HG03280 (cell line): ENCODE measurements around the gene LDB3.

ENCODE experiments used
- ATAC-seq: cut with Tn5 transposase; IDR thresholded peaks from one replicate; pipeline ENCODE4 v1.9.1; 2021; ENCODE audit warnings: mild to moderate bottlenecking, moderate library complexity; ENCODE audit not compliant: unreplicated experiment

Gene LDB3

DNA sequence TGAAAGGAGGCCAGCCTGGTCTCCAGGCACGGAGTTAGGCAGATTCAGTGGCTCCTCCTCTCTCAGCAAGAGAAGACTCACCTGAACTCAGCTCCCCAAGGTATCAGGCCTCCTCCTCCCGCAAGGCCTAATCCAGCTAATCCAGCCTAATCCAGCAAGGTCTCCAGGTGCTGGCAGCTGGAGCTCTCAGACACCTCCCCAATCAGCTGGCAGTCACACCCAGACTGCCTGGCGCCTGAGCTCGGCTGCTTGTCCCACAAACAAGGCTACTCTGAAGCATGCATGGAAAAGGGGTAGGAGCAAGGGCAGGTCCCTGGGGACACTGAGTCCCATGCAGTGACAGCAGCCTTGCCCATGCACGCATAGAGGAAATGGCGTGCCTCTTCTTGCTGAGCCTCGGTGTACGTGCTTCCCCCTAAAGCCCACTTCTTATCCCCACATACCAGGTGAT, 17.3 kb upstream of the LDB3 start:
- ATAC-seq, result no peak

DNA sequence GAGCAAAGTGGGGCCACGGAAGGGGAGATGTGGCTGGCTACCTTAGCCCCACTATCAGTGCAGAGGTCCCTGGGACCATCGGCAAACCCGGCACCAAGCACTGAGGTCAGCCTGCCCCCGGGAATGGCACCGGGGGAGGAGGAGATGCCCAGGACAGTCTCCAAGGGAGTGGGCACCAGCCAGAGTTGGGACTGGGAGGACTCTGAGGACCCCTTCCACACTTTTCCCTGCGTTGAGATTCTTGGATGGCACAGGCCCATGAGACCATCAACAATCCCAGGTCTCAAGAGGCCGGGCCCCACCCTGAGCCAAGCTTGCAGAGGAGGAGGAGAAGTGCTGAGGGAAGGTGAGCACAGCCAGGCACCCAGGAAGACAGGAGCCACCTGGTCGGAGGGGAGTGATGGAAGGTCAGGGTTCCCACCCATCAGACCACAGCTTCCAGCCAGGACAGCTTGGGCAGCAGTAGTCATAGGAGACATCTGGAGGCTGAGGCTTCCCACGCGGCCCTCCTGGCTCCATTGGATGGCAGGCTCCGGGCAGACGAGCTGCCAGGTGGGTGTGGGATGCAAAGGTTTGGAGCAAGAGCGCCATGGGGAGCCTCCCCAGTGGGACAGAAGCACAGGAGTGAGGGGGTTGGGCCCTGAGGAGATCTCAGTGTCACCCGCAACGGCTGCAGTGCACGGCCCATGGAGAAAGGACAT, 16.5 kb upstream of the LDB3 start:
- no peak for ATAC-seq

DNA sequence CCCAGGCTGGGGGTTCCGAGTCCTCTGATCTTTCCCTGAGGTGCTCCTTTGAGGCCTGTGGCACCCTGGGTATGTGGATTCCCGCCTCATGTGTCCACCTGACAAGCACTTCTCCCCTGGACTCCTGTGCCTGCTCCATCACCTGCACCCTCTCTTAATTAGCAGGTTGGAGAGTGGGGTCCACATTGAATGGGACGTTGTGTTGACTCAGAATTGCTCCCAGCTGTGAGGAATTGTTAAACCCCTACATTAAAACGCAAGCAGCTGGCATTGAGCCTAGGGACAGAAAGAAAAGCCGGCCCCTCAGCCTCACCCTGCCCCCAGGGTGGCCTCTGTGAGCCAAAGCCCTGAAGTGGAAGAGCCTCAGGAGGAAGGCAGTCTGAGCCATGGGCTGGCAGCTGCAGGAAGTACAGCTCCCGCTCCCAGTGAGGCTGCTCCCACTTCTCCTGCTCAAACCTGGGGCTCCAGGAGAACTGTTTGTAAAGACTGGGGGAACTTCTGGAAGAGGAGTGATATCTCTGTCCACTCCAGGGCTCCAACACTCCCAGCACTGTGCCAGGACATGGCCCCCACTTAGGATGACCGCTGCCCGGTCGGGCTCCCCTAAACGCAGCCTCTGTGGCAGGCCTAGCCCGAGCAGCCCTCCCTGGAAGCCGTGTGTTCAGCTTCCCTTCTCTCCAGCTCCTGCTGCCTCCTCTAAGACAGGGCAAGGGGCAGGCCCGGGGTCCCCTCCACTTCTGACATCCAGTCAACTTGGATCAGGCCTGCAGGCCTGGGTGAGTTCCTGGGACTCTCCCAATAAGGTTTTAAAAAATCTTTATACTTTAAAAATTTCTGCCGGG, 15.7 kb upstream of the LDB3 start:
- ATAC-seq, result no peak

GRCh38 chr10:86653379-86653778, 14.9 kb upstream of the LDB3 start:
- no peak for ATAC-seq

GRCh38 chr10:86653987-86654386, 14.3 kb upstream of the LDB3 start:
- no peak for ATAC-seq

GRCh38 chr10:86654411-86655172, 13.7 kb upstream of the LDB3 start, which contains the start of gene OPN4:
Gene OPN4 (plus strand): TSS chr10:86654547. CDS start chr10:86654784, 237 bp downstream.
- ATAC-seq, result no peak

DNA sequence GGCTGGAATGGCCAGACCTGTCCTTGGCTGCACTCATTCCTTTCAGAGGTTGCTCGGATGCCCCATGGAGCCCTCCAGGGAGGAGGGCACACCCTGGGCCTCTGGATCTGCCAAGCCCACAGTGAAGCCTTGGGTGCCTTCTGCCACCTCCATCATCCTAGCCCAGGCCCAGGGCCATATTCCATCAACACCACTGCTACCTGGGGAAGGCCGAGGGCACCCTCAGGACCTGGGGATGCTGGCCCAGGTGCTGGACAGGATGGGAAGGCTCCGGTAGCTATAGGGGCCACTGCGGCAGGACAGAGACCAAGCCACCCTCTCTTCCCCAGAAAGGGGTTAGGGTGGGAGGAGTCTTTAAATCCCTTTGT, 13.2 kb upstream of the LDB3 start:
- no peak for ATAC-seq

DNA sequence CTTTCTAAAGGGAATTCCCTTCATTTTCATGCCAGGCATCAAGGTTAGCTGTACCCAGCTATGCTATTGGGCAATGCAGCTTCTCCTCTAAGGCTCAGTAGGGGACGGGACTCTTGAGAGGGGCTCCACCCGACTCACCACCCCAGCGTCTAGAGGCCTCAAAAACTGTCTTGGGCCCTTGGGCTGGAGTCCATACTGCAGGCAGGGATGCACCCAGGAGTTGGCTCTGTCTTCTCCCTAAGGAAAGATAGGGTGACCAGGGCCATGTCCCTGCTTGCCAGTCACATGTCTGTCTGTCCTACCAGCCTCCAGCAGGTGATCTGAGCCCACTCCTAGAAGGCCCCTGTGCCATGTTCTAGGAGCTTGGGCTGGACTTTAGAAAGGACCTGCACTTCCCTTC, 12.7 kb upstream of the LDB3 start:
- no peak for ATAC-seq

DNA sequence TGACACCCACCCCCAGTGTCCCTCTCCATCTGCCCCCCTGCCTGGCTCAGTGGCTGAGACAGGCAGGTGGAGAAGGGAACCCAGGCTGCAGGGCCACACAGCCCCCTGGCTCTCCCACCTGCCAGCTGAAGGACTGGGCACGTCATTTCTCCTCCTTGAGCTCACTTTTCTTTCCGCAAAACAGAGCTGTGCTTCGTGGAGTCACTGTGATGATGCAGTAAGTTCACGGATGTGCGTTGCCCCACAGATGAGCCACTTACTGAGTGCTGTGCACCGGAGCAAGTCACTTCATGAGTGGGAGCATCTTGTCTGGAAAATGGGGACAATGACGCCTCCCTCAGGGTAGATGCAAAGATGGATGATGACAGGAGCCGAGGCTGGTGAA, 11.3 kb upstream of the LDB3 start:
- no peak for ATAC-seq

- ATAC-seq, result no peak
Observed at GRCh38 chr10:86657396-86658011, 10.8 kb upstream of the LDB3 start.

DNA sequence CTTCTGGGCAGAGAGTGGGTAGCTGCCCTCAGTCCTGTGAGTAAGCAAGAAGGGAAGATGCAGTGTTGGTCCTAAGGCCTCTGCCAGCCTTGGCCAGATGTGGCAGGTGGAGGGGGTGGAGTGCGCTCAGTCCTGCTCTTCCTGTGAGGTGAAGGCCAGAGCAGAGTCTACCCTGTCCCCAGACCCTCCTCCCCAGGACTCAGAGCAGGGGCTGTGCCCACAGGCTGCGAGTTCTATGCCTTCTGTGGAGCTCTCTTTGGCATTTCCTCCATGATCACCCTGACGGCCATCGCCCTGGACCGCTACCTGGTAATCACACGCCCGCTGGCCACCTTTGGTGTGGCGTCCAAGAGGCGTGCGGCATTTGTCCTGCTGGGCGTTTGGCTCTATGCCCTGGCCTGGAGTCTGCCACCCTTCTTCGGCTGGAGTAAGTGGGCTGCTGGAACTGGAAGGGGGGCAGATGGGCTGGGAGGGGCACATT, 10.0 kb upstream of the LDB3 start:
- no peak for ATAC-seq

GRCh38 chr10:86658751-86659150, 9.6 kb upstream of the LDB3 start:
- no peak for ATAC-seq

DNA sequence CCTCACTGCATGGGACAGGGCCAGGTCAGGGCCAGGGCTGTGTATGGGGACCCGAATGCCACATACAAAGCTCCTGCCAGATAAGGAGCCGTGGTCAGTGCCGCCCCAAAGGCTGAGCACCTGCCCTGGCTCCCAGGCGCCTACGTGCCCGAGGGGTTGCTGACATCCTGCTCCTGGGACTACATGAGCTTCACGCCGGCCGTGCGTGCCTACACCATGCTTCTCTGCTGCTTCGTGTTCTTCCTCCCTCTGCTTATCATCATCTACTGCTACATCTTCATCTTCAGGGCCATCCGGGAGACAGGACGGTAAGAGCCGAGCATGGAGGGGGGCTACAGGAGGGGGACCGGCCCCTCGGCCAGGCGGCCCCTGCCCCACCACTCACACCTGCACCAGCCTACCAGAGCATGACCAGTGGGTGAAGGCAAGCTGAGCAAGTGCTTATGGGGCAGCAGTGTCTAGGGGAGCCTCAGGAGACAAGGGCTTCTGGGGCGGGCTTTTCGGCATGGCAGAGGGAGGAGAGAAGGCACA, 9.1 kb upstream of the LDB3 start:
- ATAC-seq, result no peak

- no peak for ATAC-seq
Observed at GRCh38 chr10:86659721-86660453, 8.4 kb upstream of the LDB3 start.

DNA sequence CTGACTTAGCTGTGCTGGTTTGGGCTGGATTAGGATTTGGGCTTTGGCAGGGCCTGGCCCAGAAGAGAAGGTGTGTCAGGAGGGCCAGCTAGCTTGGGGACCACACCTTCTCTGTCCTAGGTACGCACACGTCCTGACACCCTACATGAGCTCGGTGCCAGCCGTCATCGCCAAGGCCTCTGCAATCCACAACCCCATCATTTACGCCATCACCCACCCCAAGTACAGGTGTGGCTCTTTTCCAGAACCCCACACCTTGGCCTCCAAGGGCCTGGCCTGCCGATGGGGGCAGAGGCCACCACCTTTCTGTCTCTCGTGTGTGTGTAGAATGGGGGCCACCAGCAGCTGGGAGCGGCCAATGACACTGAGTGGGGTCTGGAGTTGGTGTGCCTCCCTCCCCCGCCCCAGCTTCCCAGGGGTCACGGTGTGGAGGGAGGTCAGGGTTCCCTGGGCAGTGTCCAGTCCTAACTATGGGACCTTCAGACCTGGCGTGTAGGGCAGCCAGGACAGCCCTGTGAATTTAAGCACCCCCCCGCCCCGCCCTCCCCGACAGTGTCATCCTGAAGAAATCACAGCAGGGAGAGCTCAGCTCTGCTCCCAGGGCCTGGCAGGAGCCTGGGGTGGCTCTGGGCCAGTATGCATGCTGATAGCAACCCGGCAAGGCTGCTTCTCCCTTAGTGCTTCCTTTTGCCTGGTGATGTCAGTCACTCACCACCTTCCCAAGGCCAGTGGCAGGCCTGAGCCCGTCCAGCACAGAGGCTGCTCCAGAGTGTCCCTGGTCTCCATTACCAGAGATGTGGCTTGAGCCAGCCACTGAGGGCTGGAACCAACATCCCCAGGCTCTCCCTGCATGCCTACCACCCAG, 6.9 kb upstream of the LDB3 start:
- no peak for ATAC-seq

DNA sequence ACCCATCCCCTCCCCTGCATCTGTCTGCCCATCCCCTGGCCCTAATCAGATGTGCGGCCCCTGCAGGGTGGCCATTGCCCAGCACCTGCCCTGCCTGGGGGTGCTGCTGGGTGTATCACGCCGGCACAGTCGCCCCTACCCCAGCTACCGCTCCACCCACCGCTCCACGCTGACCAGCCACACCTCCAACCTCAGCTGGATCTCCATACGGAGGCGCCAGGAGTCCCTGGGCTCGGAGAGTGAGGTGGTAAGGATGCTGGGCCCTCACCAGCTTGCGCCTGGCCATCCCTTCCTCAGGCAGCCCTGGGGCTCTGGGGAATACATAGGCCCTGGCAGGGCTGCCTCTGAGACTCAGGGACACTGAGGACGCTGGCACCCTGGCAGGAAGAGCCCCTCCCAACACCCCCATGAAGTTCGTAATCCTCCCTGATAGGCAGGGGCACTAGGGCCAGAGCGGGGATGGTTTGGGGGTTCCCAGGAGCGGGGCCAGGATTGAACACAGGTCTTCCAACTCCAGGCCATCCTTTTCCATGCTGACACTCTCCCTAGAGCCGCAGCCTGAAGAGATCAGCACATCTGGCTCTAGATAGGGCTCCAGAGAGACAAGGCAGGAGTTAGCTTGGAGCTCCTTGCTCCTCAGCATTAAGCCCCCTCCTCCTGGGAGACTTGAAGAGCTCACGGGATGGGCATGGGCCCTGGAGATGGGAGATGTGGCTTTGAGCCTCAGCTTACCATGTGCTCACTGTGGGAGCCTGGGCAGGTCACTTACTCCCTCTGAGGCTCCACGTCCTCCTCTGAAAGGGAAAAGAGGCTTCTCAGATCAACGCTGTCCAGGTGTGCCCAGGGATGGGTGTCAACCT, 5.9 kb upstream of the LDB3 start:
- no peak for ATAC-seq

DNA sequence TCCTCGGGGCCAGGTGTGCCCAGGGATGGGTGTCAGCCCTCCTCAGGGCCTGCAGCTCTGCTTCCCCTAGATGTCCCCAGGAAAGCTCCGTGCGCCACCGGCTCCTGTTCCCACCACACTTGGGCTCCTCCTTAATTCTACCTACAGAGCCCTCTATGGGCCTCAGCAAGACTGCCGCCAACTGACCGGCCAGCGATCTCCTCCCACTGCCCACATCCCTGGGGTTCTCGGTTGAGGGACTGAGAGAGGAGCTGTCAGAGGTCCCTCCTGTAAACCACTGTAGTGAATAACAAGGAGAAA, 5.3 kb upstream of the LDB3 start:
- ATAC-seq, result no peak

GRCh38 chr10:86663576-86664339, 4.6 kb upstream of the LDB3 start:
- ATAC-seq, result no peak
